NCI-H2196 treated with DMSO at 0.1 percent for 48 hours (cell line): ENCODE data around the gene RBBP7.

ENCODE experiments used
- DNase-seq: peaks from one replicate; lab custom pipeline; 2025; ENCODE audit not compliant: unreplicated experiment; lab: John Stamatoyannopoulos, UW

RBBP7 gene

GRCh38 chrX:16827225-16827624, 42.9 kb downstream of the RBBP7 start:
- no peak for DNase-seq

GRCh38 chrX:16826207-16826606, 44.0 kb downstream of the RBBP7 start:
- peak; percentile 20 for DNase-seq

GRCh38 chrX:16825264-16826035, 44.7 kb downstream of the RBBP7 start:
- DNase-seq: no peak

- DNase-seq: no peak
Observed at GRCh38 chrX:16822723-16823122, 47.4 kb downstream of the RBBP7 start.

GRCh38 chrX:16819634-16820033, 50.5 kb downstream of the RBBP7 start:
- no peak for DNase-seq

GRCh38 chrX:16814597-16814996, 55.6 kb downstream of the RBBP7 start:
- no peak for DNase-seq

- no peak for DNase-seq
Observed at GRCh38 chrX:16807976-16808542, 62.1 kb downstream of the RBBP7 start.

GRCh38 chrX:16807548-16807947, 62.6 kb downstream of the RBBP7 start:
- peak; percentile 1 for DNase-seq

- no peak for DNase-seq
Observed at GRCh38 chrX:16804923-16805464, 65.2 kb downstream of the RBBP7 start.

- no peak for DNase-seq
Observed at GRCh38 chrX:16797841-16798240, 72.3 kb downstream of the RBBP7 start.

- DNase-seq: no peak
Observed at GRCh38 chrX:16797358-16797757, 72.8 kb downstream of the RBBP7 start.

- DNase-seq: no peak
Observed at GRCh38 chrX:16796298-16796697, 73.9 kb downstream of the RBBP7 start.
